ENCODE results near the gene TFF2.

The TFF2 gene

DNA sequence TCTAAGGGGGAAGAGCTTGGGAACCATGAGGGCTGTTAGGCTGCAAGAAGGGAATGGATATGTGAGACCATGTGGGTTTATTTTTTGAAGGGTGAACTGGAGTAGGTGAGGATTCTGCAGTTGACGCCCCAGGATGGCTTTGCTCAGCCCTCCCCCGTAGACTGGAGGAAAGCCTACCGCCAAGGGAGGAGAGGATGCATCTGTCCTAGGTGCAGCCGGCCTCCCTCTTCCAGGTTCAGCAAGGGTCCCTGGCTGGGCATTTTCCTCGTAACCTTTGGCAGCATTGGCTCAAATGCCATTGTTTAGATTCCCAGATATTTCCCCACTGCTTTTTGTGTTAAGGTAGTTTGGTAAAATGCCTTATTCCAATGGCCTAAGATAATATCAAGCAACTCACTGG is 52.1 kb downstream of the TFF2 start:
- Histone ChIP-seq H3K4me3 (ENCODE audit: low read depth, low read length) (no peak overlapping the region), H3K9me3 (ENCODE audit: control insufficient read depth, insufficient read depth, low read depth, low read length) (no peaks in the 10 kb centered on the region), H3K4me1 (ENCODE audit: control insufficient read depth, insufficient read depth, low read length) (no peaks in the 10 kb centered on the region), H3K36me3 (ENCODE audit: control insufficient read depth in 2 of 2, insufficient read depth in 1 of 2, low read length in 2 of 2) (no peaks in the 10 kb centered on the region; a peak in 1 of 3 replicates), H3K27ac (ENCODE audit: extremely low read depth, low read depth, low read length) (no peak overlapping the region)
- ChIA-PET CTCF (interaction anchor here (2.5 kb wide), 1 partner anchor 11 kb away, joined by 12 read pairs; no protein-coding TSS in a partner anchor), POLR2A (no interaction called here)
- TF ChIP-seq HOXD13 (CRISPR knock-in tag; IDR thresholded peaks at IDR 0.05; ENCODE audit: borderline replicate concordance) (no peak), ZBTB7A (tag by site-specific recombination; IDR thresholded peaks at IDR 0.05; ENCODE audit: low read depth) (no peak), ZNF555 (tag by site-specific recombination; conservative IDR thresholded peaks at IDR 0.05) (no peak), ZNF544 (tag by site-specific recombination; IDR thresholded peaks at IDR 0.05) (no peak), ZNF624 (tag by site-specific recombination; IDR thresholded peaks at IDR 0.05) (no peak), ZNF311 (tag by site-specific recombination; IDR thresholded peaks at IDR 0.05; ENCODE audit: borderline replicate concordance) (no peak), ZNF501 (tag by site-specific recombination; IDR thresholded peaks at IDR 0.05) (no peak), ZNF169 (tag by site-specific recombination; IDR thresholded peaks at IDR 0.05) (no peak), PRDM1 (tag by site-specific recombination; IDR thresholded peaks at IDR 0.05) (no peak), ZNF600 (tag by site-specific recombination; IDR thresholded peaks at IDR 0.05) (no peak), ZNF214 (tag by site-specific recombination; IDR thresholded peaks at IDR 0.05; ENCODE audit: borderline replicate concordance) (no peak), ZNF521 (tag by site-specific recombination; IDR thresholded peaks at IDR 0.05) (no peak), ZFP3 (tag by site-specific recombination; IDR thresholded peaks at IDR 0.05; ENCODE audit: low read depth) (no peak)
- TF ChIP-seq, protein P1, sequence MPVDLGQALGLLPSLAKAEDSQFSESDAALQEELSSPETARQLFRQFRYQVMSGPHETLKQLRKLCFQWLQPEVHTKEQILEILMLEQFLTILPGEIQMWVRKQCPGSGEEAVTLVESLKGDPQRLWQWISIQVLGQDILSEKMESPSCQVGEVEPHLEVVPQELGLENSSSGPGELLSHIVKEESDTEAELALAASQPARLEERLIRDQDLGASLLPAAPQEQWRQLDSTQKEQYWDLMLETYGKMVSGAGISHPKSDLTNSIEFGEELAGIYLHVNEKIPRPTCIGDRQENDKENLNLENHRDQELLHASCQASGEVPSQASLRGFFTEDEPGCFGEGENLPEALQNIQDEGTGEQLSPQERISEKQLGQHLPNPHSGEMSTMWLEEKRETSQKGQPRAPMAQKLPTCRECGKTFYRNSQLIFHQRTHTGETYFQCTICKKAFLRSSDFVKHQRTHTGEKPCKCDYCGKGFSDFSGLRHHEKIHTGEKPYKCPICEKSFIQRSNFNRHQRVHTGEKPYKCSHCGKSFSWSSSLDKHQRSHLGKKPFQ (tag by site-specific recombination; IDR thresholded peaks at IDR 0.05): no peak
- TF ChIP-seq, protein P2, sequence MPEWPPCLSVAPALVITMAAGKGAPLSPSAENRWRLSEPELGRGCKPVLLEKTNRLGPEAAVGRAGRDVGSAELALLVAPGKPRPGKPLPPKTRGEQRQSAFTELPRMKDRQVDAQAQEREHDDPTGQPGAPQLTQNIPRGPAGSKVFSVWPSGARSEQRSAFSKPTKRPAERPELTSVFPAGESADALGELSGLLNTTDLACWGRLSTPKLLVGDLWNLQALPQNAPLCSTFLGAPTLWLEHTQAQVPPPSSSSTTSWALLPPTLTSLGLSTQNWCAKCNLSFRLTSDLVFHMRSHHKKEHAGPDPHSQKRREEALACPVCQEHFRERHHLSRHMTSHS (tag by site-specific recombination; IDR thresholded peaks at IDR 0.05): no peak
- TF ChIP-seq, protein P3, sequence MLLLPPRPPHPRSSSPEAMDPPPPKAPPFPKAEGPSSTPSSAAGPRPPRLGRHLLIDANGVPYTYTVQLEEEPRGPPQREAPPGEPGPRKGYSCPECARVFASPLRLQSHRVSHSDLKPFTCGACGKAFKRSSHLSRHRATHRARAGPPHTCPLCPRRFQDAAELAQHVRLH (tag by site-specific recombination; IDR thresholded peaks at IDR 0.05): no peak
- TF ChIP-seq, protein P4, sequence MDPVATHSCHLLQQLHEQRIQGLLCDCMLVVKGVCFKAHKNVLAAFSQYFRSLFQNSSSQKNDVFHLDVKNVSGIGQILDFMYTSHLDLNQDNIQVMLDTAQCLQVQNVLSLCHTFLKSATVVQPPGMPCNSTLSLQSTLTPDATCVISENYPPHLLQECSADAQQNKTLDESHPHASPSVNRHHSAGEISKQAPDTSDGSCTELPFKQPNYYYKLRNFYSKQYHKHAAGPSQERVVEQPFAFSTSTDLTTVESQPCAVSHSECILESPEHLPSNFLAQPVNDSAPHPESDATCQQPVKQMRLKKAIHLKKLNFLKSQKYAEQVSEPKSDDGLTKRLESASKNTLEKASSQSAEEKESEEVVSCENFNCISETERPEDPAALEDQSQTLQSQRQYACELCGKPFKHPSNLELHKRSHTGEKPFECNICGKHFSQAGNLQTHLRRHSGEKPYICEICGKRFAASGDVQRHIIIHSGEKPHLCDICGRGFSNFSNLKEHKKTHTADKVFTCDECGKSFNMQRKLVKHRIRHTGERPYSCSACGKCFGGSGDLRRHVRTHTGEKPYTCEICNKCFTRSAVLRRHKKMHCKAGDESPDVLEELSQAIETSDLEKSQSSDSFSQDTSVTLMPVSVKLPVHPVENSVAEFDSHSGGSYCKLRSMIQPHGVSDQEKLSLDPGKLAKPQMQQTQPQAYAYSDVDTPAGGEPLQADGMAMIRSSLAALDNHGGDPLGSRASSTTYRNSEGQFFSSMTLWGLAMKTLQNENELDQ (tag by site-specific recombination; IDR thresholded peaks at IDR 0.05; ENCODE audit: low read depth): no peak

DNA sequence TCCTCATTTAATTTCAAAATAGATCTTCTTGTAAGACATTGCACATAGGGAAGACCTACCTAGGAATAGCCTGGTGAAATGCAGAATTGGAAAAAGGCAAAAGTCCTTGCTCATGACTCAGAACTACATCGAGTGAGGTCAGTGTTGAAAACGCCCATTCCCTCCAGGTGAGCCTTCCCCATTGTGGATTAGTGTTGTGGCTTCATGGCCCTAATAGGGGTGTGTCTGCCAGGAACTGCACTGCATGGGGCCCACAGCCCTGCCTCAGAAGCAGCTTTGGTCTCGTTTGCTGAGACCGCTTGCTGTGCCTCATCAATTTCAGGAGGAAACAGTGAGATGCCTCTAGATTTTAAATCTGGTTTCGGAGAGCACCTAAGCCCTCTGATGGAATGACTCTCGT is 52.6 kb downstream of the TFF2 start:
- no peak overlapping the region for H3K4me3 ChIP-seq (ENCODE audit: low read depth, low read length)
- ChIA-PET CTCF (interaction anchor here (2.5 kb wide), 1 partner anchor 12 kb away, joined by 12 read pairs; no protein-coding TSS in a partner anchor), POLR2A (no interaction called here)
- no peak overlapping the region for H3K27ac ChIP-seq (ENCODE audit: extremely low read depth, low read depth, low read length)
- H3K4me1 ChIP-seq (ENCODE audit: control insufficient read depth, insufficient read depth, low read length): no peaks in the 10 kb centered on the region
- H3K9me3 ChIP-seq (ENCODE audit: control insufficient read depth, insufficient read depth, low read depth, low read length): no peaks in the 10 kb centered on the region
- H3K36me3 ChIP-seq (ENCODE audit: control insufficient read depth in 2 of 2, insufficient read depth in 1 of 2, low read length in 2 of 2): peaks cover 0 to 3% of the 10 kb centered on the region in 2 experiments; a peak in 2 of 3 replicates
- TF ChIP-seq, protein P5, sequence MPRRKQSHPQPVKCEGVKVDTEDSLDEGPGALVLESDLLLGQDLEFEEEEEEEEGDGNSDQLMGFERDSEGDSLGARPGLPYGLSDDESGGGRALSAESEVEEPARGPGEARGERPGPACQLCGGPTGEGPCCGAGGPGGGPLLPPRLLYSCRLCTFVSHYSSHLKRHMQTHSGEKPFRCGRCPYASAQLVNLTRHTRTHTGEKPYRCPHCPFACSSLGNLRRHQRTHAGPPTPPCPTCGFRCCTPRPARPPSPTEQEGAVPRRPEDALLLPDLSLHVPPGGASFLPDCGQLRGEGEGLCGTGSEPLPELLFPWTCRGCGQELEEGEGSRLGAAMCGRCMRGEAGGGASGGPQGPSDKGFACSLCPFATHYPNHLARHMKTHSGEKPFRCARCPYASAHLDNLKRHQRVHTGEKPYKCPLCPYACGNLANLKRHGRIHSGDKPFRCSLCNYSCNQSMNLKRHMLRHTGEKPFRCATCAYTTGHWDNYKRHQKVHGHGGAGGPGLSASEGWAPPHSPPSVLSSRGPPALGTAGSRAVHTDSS (tag by site-specific recombination; IDR thresholded peaks at IDR 0.05): no peak
- TF ChIP-seq ZIC2 (tag by site-specific recombination; IDR thresholded peaks at IDR 0.05) (peak; percentile 84), ZBTB17 (tag by site-specific recombination; IDR thresholded peaks at IDR 0.05) (no peak), KLF1 (tag by site-specific recombination; IDR thresholded peaks at IDR 0.05) (peak; percentile 62), ZNF404 (tag by site-specific recombination; IDR thresholded peaks at IDR 0.05) (no peak), ZNF24 (tag by site-specific recombination; IDR thresholded peaks at IDR 0.05) (no peak), KLF8 (tag by site-specific recombination; IDR thresholded peaks at IDR 0.05) (no peak), ZNF426 (tag by site-specific recombination; IDR thresholded peaks at IDR 0.05) (no peak), KLF16 (tag by site-specific recombination; IDR thresholded peaks at IDR 0.05) (no peak)
- TF ChIP-seq, protein P6, sequence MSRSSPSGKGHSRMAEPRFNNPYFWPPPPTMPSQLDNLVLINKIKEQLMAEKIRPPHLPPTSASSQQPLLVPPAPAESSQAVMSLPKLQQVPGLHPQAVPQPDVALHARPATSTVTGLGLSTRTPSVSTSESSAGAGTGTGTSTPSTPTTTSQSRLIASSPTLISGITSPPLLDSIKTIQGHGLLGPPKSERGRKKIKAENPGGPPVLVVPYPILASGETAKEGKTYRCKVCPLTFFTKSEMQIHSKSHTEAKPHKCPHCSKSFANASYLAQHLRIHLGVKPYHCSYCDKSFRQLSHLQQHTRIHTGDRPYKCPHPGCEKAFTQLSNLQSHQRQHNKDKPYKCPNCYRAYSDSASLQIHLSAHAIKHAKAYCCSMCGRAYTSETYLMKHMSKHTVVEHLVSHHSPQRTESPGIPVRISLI (tag by site-specific recombination; IDR thresholded peaks at IDR 0.05): no peak
- TF ChIP-seq, protein P7, sequence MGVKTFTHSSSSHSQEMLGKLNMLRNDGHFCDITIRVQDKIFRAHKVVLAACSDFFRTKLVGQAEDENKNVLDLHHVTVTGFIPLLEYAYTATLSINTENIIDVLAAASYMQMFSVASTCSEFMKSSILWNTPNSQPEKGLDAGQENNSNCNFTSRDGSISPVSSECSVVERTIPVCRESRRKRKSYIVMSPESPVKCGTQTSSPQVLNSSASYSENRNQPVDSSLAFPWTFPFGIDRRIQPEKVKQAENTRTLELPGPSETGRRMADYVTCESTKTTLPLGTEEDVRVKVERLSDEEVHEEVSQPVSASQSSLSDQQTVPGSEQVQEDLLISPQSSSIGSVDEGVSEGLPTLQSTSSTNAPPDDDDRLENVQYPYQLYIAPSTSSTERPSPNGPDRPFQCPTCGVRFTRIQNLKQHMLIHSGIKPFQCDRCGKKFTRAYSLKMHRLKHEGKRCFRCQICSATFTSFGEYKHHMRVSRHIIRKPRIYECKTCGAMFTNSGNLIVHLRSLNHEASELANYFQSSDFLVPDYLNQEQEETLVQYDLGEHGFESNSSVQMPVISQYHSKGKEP (tag by site-specific recombination; IDR thresholded peaks at IDR 0.05): no peak

Measured in HEK293 (cell line).